NT2/D1 (cell line): Measurements from ENCODE around the gene KLK6.
A peak's percentile ranks its signal among the peaks of the same experiment; 100 is the strongest.

ENCODE experiments used
- DNase-seq: peaks from one replicate; pipeline ENCODE4 v3.0.0-alpha.2; 2011; ENCODE audit warnings: low read depth, low spot score
- H3K27me3 ChIP-seq: 2 replicates; pipeline ENCODE4 v1.6.0; 2011; ENCODE audit warnings: mild to moderate bottlenecking; ENCODE audit not compliant: insufficient read length, insufficient read depth
- H3K36me3 ChIP-seq: 2 replicates; pipeline ENCODE4 v1.6.1; 2011; ENCODE audit warnings: mild to moderate bottlenecking, low read length, mixed read lengths; ENCODE audit not compliant: insufficient read depth, insufficient read length
- H3K4me1 ChIP-seq: 2 replicates; pipeline ENCODE4 v1.5.1; 2011; ENCODE audit not compliant: insufficient read depth, insufficient read length
- H3K4me3 ChIP-seq: 2 replicates; pipeline ENCODE4 v1.5.1; 2011; ENCODE audit warnings: low read depth; ENCODE audit not compliant: insufficient read length
- H3K9ac ChIP-seq: 2 replicates; pipeline ENCODE4 v1.6.0; 2011; ENCODE audit warnings: low read depth; ENCODE audit not compliant: insufficient read length
- H3K9me3 ChIP-seq: 2 replicates; pipeline ENCODE4 v1.5.1; 2011; ENCODE audit warnings: mild to moderate bottlenecking, low read length; ENCODE audit not compliant: insufficient read depth
- SUZ12 ChIP-seq: IDR thresholded peaks from 2 replicates; pipeline ENCODE4 v1.6.1; 2011; ENCODE audit not compliant: insufficient read length, insufficient read depth; ENCODE audit errors: extremely low read depth
- YY1 ChIP-seq: IDR thresholded peaks from 2 replicates; pipeline ENCODE4 v1.6.1; 2011; ENCODE audit not compliant: insufficient read length, insufficient read depth
- ZNF274 ChIP-seq: IDR thresholded peaks from 2 replicates; pipeline ENCODE4 v1.6.1; 2011; ENCODE audit warnings: mild to moderate bottlenecking, low read depth, low read length

KLK6 gene

DNA sequence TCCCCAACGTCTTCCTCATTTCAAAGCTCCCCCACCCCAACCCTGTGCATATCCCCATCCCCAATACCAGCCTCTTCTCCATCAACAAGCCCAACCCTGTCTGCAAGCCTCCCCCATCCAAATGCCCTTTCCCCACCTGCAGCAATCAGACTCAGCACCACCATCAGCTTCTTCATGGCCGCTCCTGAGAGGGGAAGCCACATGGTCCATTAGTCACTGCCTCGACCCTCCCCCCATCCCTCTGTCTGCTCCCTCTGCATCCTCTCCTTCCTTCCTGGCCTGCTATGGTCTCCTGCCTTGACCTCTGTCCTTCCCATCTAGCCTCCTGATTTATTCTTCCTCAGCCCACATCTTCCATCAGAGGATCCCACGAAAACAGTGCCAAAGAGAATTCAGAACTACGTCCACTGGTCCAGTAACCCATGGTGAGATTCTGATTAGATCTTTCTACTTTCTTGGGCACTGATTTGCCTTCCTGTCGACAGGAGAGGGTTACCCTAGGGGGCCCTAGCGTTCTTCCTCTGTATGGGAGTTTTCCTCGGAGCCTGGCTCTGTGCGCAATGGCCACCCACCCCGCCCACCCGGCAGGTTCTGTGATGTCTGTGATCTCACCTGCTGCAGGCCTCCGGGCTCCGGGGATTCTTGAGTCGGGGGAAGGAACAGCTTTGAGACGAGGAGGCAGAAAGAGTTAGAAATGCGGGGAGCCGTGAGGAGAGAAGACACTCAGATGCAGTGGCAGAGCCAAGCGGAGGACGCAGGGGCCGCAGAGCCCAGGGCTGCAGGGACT is 1.3 kb downstream of the KLK6 start:
- Histone ChIP-seq H3K9me3 (no peaks in the 10 kb centered on the region), H3K4me1 (peaks cover 11% of the 10 kb centered on the region), H3K4me3 (no peak overlapping the region), H3K36me3 (no peaks in the 10 kb centered on the region), H3K27me3 (no peaks in the 10 kb centered on the region), H3K9ac (peak overlapping the region; percentile 21)
- no peak for DNase-seq
- TF ChIP-seq YY1 (no peak), SUZ12 (no peak), ZNF274 (no peak)

DNA sequence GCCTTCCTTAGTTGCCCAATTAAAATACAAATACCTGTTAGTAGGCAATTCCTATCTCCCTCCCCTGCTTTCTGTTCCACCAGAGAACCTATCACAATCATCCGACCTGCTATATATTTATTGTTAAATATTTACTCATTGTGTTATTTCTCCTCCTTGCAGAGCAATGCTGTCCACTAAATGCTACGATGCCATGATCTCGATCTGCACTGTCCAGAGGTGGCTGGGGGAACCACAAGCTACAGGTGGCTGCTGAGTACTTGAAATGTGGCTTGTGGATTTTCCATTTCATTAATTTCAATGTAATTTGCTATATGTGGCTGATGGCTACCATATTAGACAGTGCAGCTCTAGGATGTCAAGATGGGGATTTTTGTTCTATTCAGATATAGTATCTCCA is 5.1 kb downstream of the KLK6 start:
- H3K36me3 ChIP-seq, result no peaks in the 10 kb centered on the region

GRCh38 chr19:50963381-50963780 is 6.0 kb downstream of the KLK6 start:
- no peaks in the 10 kb centered on the region for H3K36me3 ChIP-seq

More for the DNA sequence above, 5.1 kb downstream of the KLK6 start:
- no peak for TF ChIP-seq ZNF274
- Histone ChIP-seq H3K9me3 (no peaks in the 10 kb centered on the region), H3K4me1 (peaks cover 9% of the 10 kb centered on the region), H3K9ac (no peak overlapping the region), H3K27me3 (no peaks in the 10 kb centered on the region), H3K4me3 (no peak overlapping the region)
- no peak for DNase-seq

DNA sequence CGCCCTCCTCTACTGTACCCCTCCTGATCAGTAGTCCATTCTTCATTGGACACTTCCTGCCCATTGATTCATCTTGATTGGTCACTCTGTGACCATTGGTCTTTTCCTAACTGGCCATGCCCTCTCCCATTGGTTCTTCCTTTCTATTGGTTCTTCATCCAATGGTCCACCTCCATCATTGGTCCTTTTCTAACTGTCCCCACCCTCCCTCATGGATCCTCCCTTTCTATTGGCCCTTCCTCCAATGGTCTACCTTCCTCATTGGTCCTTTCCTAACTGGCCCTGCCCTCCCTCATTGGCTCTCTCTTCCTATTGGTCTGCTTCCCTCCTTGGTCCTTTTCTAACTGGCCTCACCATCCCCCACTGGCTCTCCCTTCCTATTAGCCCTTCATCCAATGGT is 7.1 kb downstream of the KLK6 start:
- no peak for TF ChIP-seq SUZ12
- TF ChIP-seq ZNF274, result no peak
- TF ChIP-seq YY1, result no peak
- Histone ChIP-seq H3K4me3 (no peak overlapping the region), H3K9ac (no peak overlapping the region), H3K4me1 (peaks cover 3% of the 10 kb centered on the region), H3K9me3 (no peaks in the 10 kb centered on the region), H3K27me3 (peaks cover 5% of the 10 kb centered on the region), H3K36me3 (no peaks in the 10 kb centered on the region)
- DNase-seq, result no peak

More at GRCh38 chr19:50963381-50963780, 6.0 kb downstream of the KLK6 start:
- peaks cover 5% of the 10 kb centered on the region for H3K27me3 ChIP-seq
- TF ChIP-seq SUZ12, result no peak
- no peak for TF ChIP-seq ZNF274
- TF ChIP-seq YY1, result no peak
- no peak overlapping the region for H3K4me3 ChIP-seq
- H3K4me1 ChIP-seq, result peaks cover 6% of the 10 kb centered on the region
- no peak for DNase-seq
- H3K9me3 ChIP-seq, result no peaks in the 10 kb centered on the region
- no peak overlapping the region for H3K9ac ChIP-seq

GRCh38 chr19:50959731-50960500 is 9.5 kb downstream of the KLK6 start:
- DNase-seq, result no peak
- Histone ChIP-seq H3K27me3 (peaks cover 5% of the 10 kb centered on the region), H3K4me3 (no peak overlapping the region), H3K9me3 (no peaks in the 10 kb centered on the region), H3K36me3 (no peaks in the 10 kb centered on the region), H3K4me1 (no peaks in the 10 kb centered on the region), H3K9ac (no peak overlapping the region)
- no peak for TF ChIP-seq YY1

- Histone ChIP-seq H3K36me3 (no peaks in the 10 kb centered on the region), H3K4me1 (peaks cover 3% of the 10 kb centered on the region), H3K4me3 (no peak overlapping the region), H3K27me3 (peaks cover 5% of the 10 kb centered on the region), H3K9ac (no peak overlapping the region), H3K9me3 (no peaks in the 10 kb centered on the region)
- DNase-seq, result no peak
- TF ChIP-seq SUZ12, result no peak
- no peak for TF ChIP-seq YY1
- TF ChIP-seq ZNF274, result no peak
Measured at GRCh38 chr19:50957587-50957986, 11.8 kb downstream of the KLK6 start.

GRCh38 chr19:50952910-50953309 is 16.5 kb downstream of the KLK6 start, which contains the start of gene KLK5:
KLK5 (minus strand) TSS chr19:50953038; CDS start chr19:50952657, 381 bp downstream.
- TF ChIP-seq YY1 (no peak), SUZ12 (no peak), ZNF274 (no peak)

More at GRCh38 chr19:50952910-50953309, 16.5 kb downstream of the KLK6 start, which contains the start of gene KLK5:
- Histone ChIP-seq H3K36me3 (no peaks in the 10 kb centered on the region), H3K9me3 (no peaks in the 10 kb centered on the region), H3K27me3 (no peaks in the 10 kb centered on the region), H3K9ac (no peak within 1 kb of the TSS), H3K4me1 (peaks cover 3% of the 10 kb centered on the region), H3K4me3 (no peak within 1 kb of the TSS)
- DNase-seq, result no peak
